HG02678 (cell line): ENCODE data around the gene JARID2.

Source experiments
- ATAC-seq: cut with Tn5 transposase; IDR thresholded peaks from one replicate; pipeline ENCODE4 v1.9.1; 2021; ENCODE audit warnings: mild to moderate bottlenecking, moderate library complexity; ENCODE audit not compliant: unreplicated experiment

JARID2 gene

DNA sequence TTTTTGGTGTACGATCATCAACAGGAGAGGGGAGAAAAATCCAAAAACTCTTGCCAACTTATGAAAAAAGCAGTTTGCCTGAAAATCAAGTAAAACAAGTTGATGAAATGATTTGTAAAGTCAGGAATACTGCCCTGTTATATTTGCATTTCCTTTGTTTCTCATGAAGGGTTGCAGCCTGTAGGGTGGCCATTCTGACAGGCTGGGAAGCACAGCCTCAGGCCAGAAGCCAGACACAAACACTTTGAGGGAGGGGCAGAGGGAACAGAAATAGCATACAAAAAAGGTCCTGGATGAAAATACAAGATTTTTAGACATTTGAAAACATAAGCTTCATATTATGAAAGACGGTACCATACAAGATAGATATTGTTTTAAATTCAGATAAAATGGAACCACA, 307.2 kb downstream of the JARID2 start:
- ATAC-seq = no peak

DNA sequence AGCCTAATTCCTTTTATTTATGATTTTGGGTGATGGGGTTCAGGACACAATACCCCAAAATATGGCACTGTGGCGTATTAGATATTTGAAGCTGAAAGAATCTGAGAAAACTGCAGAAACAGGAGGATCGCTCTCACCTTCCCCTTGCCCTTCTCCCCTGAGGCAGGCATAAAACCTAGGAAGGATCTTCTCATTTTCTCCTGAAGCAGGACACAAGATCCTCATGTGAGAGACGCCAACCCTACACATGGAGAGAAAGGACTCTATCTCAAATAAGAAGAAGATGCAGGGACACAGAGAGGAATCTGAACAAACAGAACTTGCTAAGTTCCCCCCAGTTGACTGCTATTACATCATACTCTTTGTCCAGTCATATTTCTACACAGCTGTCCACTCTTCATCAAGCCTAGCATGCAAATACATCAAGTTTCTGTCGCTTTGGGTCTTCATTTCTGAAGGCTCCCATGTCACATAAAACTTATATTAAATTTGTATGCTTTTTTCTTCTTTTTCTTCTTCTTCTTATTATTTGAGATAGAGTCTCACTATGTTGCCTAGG, 307.9 kb downstream of the JARID2 start:
- ATAC-seq = no peak

DNA sequence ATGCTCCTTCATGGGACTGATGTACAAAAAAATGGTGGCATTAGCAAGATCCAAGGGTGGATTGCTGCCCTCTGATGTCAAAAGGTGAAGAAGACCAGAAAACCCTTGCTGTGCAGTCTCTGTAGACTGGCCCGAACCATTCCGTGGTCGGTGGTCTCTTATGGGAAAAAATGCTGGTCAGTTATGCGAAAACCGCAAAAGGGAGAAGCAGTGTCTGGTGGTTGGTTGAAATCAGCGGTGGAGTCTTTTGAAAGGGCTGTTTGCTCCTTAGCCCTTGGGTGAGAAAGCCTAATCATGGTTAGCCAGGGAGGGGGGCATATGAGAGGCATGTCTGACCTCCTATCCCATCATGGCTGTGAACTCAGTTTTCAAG, 308.8 kb downstream of the JARID2 start:
- ATAC-seq = no peak

DNA sequence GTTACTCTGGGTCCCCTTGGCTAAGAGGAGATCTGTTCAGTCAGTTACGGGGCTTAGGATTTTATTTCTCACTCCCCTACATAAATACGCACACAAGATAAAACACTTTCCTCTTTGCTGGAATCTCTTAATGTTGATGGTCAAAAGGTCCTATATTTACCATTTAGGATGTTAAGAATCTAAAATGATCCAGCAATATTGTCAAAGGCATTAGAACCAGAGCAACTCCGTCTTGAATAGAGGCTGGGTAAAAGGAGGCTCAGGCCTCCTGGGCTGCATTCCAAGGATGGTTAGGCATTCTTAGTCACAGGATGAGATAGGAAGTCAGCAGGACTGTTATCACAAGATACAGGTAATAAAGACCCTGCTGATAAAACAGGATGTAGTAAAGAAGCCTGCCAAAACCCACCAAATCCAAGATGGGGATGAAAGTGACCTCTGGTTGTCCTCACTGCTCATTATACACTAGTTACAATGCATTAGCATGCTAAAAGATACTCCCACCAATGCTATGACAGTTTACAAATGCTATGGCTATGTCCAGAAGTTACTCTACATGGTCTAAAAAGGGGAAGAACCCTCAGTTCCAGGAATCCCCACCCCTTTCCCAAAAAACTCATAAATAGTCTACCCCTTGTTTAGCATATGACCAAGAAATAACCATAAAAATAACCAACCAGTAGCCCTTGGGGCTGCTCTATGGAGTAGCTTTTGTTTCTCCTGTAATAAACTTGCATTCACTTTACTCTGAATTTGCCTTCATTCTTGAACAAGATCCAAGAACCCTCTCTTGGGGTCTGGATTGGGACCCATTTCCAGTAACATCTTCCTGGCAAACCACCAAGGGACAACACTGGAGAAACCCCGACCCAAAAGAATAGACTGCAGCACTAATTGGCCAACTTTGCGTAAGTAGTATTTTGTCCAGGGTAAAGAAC, 309.5 kb downstream of the JARID2 start:
- ATAC-seq = no peak

DNA sequence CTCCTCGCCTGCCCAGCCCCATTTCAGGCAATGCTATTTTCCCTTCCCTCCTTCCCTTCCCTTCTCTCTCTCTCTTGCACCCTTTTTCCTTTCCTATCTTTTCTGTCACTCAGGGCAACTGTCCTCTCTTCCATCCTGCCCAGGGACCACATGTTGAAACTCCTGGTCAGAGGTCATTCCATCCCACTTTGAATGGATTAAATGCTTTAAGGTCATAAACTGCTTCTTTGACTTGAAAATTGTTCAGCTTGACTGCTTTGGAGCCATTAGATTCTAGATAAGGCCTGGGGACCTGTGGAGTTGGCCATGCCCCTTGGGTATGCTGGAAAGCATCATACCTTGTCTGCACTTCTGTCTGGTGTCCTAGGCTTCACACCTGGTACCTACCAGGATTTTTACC, 310.8 kb downstream of the JARID2 start:
- ATAC-seq = no peak

DNA sequence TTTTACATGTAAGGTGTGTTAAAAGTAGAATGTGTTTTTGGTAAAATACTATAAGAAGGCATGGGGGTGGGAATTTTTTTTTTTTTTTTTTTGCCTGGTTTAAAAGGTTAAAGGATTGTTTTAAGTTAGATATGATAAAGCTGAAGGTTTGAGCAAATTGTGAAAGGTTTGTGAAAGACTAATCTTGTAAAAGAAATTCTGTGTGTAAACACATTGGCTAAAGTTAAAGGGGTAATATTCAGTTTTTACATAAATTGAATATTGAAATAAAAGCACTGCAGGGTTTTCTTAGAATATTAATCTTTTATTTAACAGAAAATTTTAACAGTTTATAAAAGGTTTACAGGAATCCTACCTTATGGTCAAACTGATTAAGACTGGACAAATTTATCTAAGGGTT, 311.3 kb downstream of the JARID2 start:
- no peak for ATAC-seq

DNA sequence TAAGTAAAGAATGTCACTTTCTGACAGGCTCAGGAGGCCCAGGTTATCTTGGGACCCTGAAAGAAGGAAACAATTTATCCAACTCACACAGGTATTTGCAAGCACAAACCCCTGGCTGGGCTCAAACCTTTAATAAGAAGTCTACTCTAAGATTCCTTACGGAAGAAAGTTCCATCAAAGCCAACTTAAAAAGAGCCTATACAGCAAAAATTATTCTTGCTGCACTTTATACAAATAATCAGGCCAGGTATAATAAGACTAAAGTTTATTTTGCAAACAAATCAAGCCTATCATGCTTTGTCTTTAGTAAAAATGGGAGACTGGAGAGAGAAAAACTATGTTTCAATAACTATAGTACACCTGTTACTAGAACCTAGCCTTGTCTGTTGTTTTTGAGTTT, 314.8 kb downstream of the JARID2 start:
- no peak for ATAC-seq

DNA sequence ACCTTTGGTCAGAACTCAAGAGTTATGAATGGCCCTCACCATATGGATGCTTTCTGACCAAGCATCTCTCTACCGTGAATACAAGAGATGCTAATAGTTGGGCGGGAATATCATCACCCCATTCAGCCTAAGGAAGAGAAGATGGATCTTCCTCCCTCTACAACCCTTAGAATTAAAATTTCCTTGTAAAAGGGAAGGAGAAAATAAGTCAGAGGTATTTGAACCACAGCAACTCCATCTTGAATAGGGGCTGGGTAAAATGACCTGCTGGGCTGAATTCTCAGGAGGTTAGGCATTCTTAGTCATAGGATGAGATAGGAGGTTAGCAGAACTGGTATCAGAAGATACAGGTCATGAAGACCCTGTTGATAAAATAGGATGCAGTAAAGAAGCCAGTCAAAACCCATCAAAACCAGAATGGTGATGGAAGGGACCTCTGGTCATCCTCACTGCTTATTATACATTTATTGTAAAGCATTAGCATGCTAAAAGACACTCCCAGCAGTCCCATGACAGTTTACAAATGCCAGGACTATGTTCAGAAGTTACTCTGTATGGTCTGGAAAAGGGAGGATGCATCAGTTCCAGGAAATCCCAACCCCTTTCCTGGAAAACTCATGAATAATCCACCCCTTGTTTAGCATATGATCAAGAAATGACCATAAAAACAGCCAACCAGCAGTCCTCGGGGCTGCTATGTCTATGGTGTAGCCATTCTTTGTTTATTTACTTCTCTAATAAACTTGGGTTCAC, 315.8 kb downstream of the JARID2 start:
- ATAC-seq = no peak

DNA sequence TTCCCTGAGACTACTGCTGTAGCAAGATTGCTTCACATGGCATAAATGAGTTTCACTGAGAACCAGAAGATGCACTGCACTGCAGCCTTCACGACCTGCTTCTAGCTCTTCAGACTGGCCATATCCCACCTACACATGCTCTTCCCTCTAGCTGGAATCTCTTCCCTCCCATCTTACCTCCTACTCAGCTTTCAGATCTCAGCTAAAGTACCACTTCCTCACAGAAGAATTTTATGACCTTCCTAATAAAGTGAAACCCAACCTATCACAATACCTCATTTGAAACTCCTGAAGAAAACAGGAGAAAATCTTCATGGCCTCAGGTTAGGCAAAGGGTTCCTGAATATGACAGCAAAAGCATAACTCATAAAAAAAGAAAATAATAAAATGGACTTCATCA, 317.1 kb downstream of the JARID2 start:
- ATAC-seq = no peak

DNA sequence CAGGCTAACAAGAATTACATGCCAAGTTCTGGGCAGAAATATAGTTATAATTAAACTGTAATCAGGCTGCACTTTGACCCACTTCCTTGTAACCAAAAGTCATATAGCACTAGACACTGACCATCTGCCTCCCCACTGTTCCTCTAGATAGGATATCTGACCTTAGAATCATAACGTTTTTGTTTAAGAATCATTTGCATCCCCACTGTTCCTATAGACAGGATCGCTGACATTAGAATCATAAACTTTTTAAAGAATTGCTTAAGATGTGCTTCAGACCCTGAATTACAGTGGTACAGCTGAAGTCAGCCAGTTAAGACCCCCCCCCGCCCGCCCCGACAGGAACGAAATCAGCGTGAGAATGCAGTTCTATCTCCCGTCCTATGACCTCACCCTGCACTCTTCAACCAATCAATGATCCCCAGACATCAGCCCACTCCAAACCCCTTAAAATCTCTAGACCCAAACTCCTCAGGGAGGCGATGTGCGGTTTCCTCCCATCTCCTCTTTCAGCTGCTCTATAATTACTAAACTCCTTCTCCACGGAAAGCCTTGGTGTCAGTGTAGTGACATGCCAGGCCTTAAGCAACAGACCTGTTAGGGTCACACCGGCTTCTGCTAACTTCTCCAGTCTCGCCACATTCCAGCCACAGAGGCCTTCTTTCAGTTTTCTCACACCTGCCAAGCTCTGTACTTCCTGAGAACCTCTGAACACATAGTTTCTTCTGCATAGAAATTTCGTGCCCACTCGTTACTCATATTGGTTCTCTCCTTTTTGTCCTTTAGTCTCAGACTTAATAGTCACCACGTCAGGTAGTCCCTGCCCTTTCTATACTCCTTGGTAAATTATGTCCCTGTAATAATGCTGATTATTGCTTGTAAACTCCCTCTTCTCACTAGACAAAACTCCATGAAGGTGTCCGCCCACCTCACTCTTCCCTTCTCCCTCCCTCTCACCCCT, 323.4 kb downstream of the JARID2 start:
- ATAC-seq = no peak

DNA sequence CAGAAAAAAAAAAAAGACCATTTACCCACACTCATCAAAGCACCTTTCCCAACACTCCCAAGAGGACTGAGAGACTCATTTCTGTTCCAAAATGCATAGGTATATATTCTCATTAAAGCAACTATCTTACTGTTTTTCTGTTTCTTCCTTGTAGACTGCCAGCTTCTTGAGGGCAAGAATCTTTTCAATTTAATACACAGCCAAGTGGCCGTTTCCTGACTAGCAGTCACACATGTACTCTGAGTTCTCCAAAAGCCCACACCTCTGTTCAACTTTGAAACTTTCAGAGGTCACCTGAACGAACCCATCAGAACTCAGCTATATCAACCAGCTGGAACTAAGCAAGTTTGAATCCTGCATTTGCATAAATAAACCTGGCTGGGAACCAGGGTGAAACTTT, 324.3 kb downstream of the JARID2 start:
- ATAC-seq = no peak
